Breast epithelium (tissue), 4 donors: Measurements from ENCODE around the gene TEAD4. TPM values are rescaled to one million over a fixed set of nuclear protein-coding genes. Genes with fewer than 3 reads are reported as not detected.

ENCODE experiments used
- DNase-seq, 2 donors: peaks; one replicate each; pipeline ENCODE4 v3.0.0-alpha.2; 2019; ENCODE audit warnings: low spot score in 2 of 2
- H3K27ac ChIP-seq, 2 donors: fragments of 200-600 bp; sonication (generic) in 1 of 2; one replicate each; pipeline ENCODE4 v1.5.1; 2016 to 2019; ENCODE audit warnings: mild to moderate bottlenecking in 1 of 2
- H3K27me3 ChIP-seq, 2 donors: fragments of 200-600 bp; sonication (generic) in 1 of 2; one replicate each; pipeline versions ENCODE4 v1.5.1 to v1.6.0; 2017 to 2019; ENCODE audit warnings: control low read depth in 1 of 2, mild to moderate bottlenecking in 1 of 2
- H3K36me3 ChIP-seq: fragments of 200-600 bp; one replicate; pipeline ENCODE4 v1.5.1; 2019
- H3K4me1 ChIP-seq, 2 donors: fragments of 200-600 bp; sonication (generic); one replicate each; pipeline ENCODE4 v1.5.1; 2016 to 2019; ENCODE audit warnings: control low read depth in 1 of 2
- H3K4me3 ChIP-seq, 3 donors: fragments of 200-600 bp; sonication (generic); 1 replicate in 2 of 3; 2 replicates in 1 of 3; pipeline ENCODE4 v1.5.1; 2016 to 2019; ENCODE audit warnings: mild to moderate bottlenecking in 3 of 3, moderate library complexity in 2 of 3
- H3K9me3 ChIP-seq, 2 donors: fragments of 200-600 bp; sonication (generic) in 1 of 2; one replicate each; pipeline ENCODE4 v1.5.1; 2016 to 2019; ENCODE audit warnings: control low read depth in 1 of 2
- CTCF ChIP-seq, 3 donors: fragments of 450-650 bp; IDR thresholded peaks; one replicate each; pipeline ENCODE4 v1.5.1; 2016 to 2017; ENCODE audit warnings: antibody characterized with exemption in 3 of 3, mild to moderate bottlenecking in 3 of 3, moderate library complexity in 3 of 3
- POLR2A ChIP-seq: fragments of 450-650 bp; IDR thresholded peaks from one replicate; pipeline ENCODE4 v1.6.1; 2016; ENCODE audit warnings: antibody characterized with exemption, mild to moderate bottlenecking, moderate library complexity
- POLR2AphosphoS5 ChIP-seq, 3 donors: sonication (generic); formaldehyde crosslinking; IDR thresholded peaks; one replicate each; pipeline ENCODE4 v1.6.1; 2017; ENCODE audit warnings: antibody characterized with exemption in 3 of 3
- intact Hi-C: fragments of 100-400 bp; cut with DNase I; formaldehyde crosslinking; loops from one replicate; pipeline ENCODE4 v1.15.1; 2023; ENCODE audit warnings: low total_unique reads
- total RNA-seq, 3 donors: library from RNA; depleted of rRNA; stranded (reverse); fragments of >200 nt; gene quantifications; one replicate each; pipeline ENCODE4 v1.1.0, GENCODE V29; 2016

Gene TEAD4
- total RNA-seq, 3 donors from 2014 or later, result 2.4 to 24.3 (median 12.6) TPM

GRCh38 chr12:2949411-2949810 lies 9.8 kb upstream of the TEAD4 start:
- no peak for TF ChIP-seq POLR2AphosphoS5 (IDR thresholded peaks at IDR 0.05)
- TF ChIP-seq POLR2A, result no peak
- no peak for TF ChIP-seq CTCF (IDR thresholded peaks at IDR 0.05)
- intact Hi-C loops, result no loop called here
- Histone ChIP-seq H3K4me3 (no peak overlapping the region), H3K36me3 (no peaks in the 10 kb centered on the region), H3K9me3 (no peaks in the 10 kb centered on the region), H3K27ac (no peak overlapping the region), H3K27me3 (no peaks in the 10 kb centered on the region), H3K4me1 (no peaks in the 10 kb centered on the region)
- no peak for DNase-seq

- intact Hi-C loops, result no loop called here
Measured at GRCh38 chr12:2955888-2956287, 3.3 kb upstream of the TEAD4 start.

GRCh38 chr12:2957816-2958431 lies 1.3 kb upstream of the TEAD4 start:
- intact Hi-C loops, result no loop called here
- Histone ChIP-seq H3K4me1 (peaks cover 0 to 5% of the 10 kb centered on the region in 2 donors), H3K9me3 (no peaks in the 10 kb centered on the region), H3K4me3 (peak overlapping the region; percentile 56 to 75 (median 73)), H3K27ac (peak overlapping the region; percentile 76 to 94), H3K27me3 (no peaks in the 10 kb centered on the region), H3K36me3 (no peaks in the 10 kb centered on the region)
- no peak for DNase-seq
- TF ChIP-seq POLR2A (no peak), POLR2AphosphoS5 (IDR thresholded peaks at IDR 0.05) (no peak), CTCF (IDR thresholded peaks at IDR 0.05) (peak in 1 of 3 donors; percentile 14)

More at GRCh38 chr12:2955888-2956287, 3.3 kb upstream of the TEAD4 start:
- Histone ChIP-seq H3K4me3 (no peak overlapping the region), H3K27me3 (no peaks in the 10 kb centered on the region), H3K9me3 (no peaks in the 10 kb centered on the region), H3K4me1 (peaks cover 0 to 5% of the 10 kb centered on the region in 2 donors), H3K27ac (no peak overlapping the region), H3K36me3 (no peaks in the 10 kb centered on the region)
- TF ChIP-seq CTCF (IDR thresholded peaks at IDR 0.05) (no peak), POLR2AphosphoS5 (IDR thresholded peaks at IDR 0.05) (no peak), POLR2A (no peak)
- DNase-seq, result no peak

- intact Hi-C loops, result no loop called here
Measured at GRCh38 chr12:2958432-2959191, 585 bp upstream of the TEAD4 start.

More at GRCh38 chr12:2958432-2959191, 585 bp upstream of the TEAD4 start:
- no peaks in the 10 kb centered on the region for H3K9me3 ChIP-seq
- no peak for TF ChIP-seq POLR2AphosphoS5 (IDR thresholded peaks at IDR 0.05)
- no peak for TF ChIP-seq CTCF (IDR thresholded peaks at IDR 0.05)
- TF ChIP-seq POLR2A, result no peak
- no peak for DNase-seq
- H3K4me1 ChIP-seq, result peaks cover 0 to 5% of the 10 kb centered on the region in 2 donors
- H3K27ac ChIP-seq, result peak overlapping the region; percentile 76 to 94
- H3K36me3 ChIP-seq, result no peaks in the 10 kb centered on the region
- no peaks in the 10 kb centered on the region for H3K27me3 ChIP-seq
- H3K4me3 ChIP-seq, result peak overlapping the region; percentile 56 to 75 (median 73)
